GM12872 (cell line): ENCODE results near the gene ATP1B3.

Experiments
- TF ChIP-seq, protein P1 (sequence below): IDR thresholded peaks from 3 replicates; pipeline ENCODE4 v1.5.1; 2011; ENCODE audit warnings: low read depth, mild to moderate bottlenecking, low read length, moderate library complexity; ENCODE audit not compliant: insufficient read depth

Gene ATP1B3

DNA sequence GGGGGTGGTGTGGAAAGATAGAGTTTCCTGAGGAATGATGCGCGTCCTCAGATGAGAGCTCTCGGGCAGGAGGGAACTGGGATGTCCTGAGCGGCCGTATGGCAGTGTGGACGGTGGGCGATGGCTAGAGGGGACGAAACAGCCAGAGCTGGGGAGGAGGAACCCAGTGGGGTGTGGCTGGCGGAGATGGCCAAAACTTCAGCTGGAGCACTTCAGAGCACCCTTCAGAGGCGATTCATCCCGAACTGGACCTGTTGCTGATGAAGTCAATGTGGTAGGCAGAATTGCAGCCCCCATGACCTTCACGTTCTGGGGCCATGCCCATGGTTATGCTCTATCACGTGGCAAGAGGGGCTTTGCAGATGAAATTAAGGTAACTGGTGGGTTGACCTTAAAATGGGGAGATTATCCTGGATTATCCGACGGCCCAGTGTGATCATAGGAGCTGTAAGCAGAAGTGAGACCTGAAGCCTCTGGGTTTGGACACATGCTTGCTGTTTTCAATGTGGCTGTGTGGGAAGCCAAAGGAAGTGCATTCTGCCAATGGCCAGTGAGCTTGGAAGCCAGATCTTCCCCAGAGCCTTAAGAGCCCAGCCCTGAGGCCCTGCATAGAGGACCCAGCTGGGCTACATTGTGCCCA, 52.3 kb downstream of the ATP1B3 start:
- TF ChIP-seq, protein P1, sequence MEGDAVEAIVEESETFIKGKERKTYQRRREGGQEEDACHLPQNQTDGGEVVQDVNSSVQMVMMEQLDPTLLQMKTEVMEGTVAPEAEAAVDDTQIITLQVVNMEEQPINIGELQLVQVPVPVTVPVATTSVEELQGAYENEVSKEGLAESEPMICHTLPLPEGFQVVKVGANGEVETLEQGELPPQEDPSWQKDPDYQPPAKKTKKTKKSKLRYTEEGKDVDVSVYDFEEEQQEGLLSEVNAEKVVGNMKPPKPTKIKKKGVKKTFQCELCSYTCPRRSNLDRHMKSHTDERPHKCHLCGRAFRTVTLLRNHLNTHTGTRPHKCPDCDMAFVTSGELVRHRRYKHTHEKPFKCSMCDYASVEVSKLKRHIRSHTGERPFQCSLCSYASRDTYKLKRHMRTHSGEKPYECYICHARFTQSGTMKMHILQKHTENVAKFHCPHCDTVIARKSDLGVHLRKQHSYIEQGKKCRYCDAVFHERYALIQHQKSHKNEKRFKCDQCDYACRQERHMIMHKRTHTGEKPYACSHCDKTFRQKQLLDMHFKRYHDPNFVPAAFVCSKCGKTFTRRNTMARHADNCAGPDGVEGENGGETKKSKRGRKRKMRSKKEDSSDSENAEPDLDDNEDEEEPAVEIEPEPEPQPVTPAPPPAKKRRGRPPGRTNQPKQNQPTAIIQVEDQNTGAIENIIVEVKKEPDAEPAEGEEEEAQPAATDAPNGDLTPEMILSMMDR: no peak

GRCh38 chr3:141929341-141929995, 53.0 kb downstream of the ATP1B3 start:
- TF ChIP-seq, protein P1: no peak

GRCh38 chr3:141930801-141931200, 54.4 kb downstream of the ATP1B3 start:
- TF ChIP-seq, protein P1: no peak

GRCh38 chr3:141933421-141934300, 57.2 kb downstream of the ATP1B3 start:
- TF ChIP-seq, protein P1: no peak

GRCh38 chr3:141934354-141934753, 57.9 kb downstream of the ATP1B3 start:
- TF ChIP-seq, protein P1: no peak

DNA sequence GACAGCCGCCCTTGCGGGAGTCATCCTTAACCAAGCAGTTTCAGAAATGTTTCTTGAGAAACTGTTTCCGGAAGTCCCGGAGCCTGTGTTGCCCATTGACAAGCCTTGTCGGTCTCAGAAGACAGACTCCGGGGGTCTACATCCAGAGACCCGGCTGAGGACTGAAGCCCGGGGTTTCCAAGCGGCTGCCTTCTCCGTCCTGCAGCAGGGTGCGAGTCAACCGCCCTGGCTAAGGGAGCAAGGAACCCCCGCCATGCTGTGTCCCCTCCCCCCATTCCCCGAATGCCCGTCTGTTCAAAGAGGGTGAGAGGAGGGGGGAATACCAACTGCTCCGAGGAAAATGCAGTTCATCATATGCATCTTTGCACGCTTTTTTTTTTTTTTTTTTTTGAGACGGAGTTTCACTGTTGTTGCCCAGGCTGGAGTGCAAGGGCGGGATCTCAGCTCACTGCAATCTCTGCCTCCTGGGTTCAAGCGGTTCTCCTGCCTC, 61.6 kb downstream of the ATP1B3 start:
- TF ChIP-seq, protein P1: no peak

- TF ChIP-seq, protein P1: no peak
Measured at GRCh38 chr3:141939759-141940158, 63.3 kb downstream of the ATP1B3 start.
